ENCODE data around the gene GABBR1. TPM values are rescaled to one million over a fixed set of nuclear protein-coding genes. Genes with fewer than 3 reads are reported as not detected.

The GABBR1 gene
- total RNA-seq, 1 experiment from 2014 or later = 36.3 TPM

DNA sequence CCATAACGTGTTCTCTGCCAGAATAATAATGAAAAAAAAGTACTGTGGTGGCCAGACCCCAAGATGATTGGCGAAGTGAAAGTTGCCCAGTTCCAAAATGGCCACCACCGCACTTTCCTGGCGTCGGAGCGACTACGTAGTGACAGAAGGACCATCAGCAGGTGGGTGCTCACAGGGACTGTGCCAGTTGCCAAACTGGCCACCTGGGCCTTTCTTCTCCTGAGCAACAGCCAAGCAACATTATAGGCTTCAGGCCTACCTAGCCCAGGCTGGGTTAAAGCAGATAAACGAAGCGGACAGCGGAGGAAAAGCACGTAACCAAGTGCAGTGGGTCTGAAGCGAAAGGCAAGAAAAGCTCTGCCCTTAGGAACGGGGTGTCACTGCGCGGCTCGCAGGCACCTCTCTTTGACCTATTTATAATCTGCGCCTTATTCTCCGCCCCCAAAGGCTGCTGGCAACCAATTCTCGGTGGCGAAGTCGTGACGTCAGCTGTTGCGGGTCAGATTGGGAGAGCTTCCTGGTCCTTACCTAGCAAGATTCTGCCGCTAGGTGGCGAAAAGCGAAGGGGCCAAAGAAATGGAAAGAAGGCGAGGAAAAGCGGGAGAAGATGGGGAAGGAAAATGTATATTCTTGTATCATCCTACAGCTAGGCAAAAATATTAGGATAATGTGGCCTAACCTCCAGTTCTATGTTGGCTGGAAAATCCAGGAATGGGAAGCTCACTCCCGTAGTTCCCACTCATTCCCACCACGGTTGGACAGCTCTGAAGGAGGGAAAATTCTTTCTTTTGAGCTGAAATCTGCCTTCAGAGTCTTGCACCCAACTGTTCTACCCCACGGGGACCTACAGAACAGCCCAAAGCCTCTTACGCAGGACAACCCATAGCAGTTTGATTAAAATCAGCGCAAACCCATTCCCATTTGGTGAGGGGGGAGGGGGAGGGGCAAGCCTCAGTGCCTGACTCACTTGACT lies 17.0 kb upstream of the GABBR1 start:
- DNase-seq = peak; percentile 94 to 97
- intact Hi-C loops (cut with micrococcal nuclease; ENCODE audit: unreplicated experiment) = loop anchor here (1.0 to 10.0 kb wide), 4 partner anchors 35 to 365 kb away; no protein-coding TSS in a partner anchor
- H3K4me1 ChIP-seq (replicated peaks; ENCODE audit: insufficient read depth) = peaks cover 3% of the 10 kb centered on the region; the same call in 1 of the 2 replicates
- H3K27me3 ChIP-seq (ENCODE audit: insufficient read depth, low read depth) = no peaks in the 10 kb centered on the region
- peaks cover 4% of the 10 kb centered on the region; the same call in 1 of the 2 replicates for H3F3A ChIP-seq (ENCODE audit: insufficient read depth, low read depth)
- peak overlapping the region; percentile 92 for H3K4me2 ChIP-seq
- ChIA-PET POLR2A (ENCODE audit: unreplicated experiment) (interaction anchor here (0.5 to 0.9 kb wide), 5 partner anchors 17 to 1895 kb away, joined by 3 to 11 read pairs (median 4); partner anchors contain the start of gene GABBR1), CTCF (interaction anchor here (0.5 to 4.6 kb wide), 15 partner anchors 8 to 1441 kb away, joined by 3 to 38 read pairs (median 5); no protein-coding TSS in a partner anchor)
- H3K36me3 ChIP-seq (ENCODE audit: low read depth) = no peaks in the 10 kb centered on the region
- peak overlapping the region; percentile 81 for H3K4me3 ChIP-seq
- H3K9me2 ChIP-seq (ENCODE audit: insufficient read depth) = no peaks in the 10 kb centered on the region
- peak overlapping the region; percentile 66 for H3K27ac ChIP-seq
- no peak for TF ChIP-seq EZH2 (IDR thresholded peaks at IDR 0.05; ENCODE audit: low read depth)
- TF ChIP-seq, protein P1, sequence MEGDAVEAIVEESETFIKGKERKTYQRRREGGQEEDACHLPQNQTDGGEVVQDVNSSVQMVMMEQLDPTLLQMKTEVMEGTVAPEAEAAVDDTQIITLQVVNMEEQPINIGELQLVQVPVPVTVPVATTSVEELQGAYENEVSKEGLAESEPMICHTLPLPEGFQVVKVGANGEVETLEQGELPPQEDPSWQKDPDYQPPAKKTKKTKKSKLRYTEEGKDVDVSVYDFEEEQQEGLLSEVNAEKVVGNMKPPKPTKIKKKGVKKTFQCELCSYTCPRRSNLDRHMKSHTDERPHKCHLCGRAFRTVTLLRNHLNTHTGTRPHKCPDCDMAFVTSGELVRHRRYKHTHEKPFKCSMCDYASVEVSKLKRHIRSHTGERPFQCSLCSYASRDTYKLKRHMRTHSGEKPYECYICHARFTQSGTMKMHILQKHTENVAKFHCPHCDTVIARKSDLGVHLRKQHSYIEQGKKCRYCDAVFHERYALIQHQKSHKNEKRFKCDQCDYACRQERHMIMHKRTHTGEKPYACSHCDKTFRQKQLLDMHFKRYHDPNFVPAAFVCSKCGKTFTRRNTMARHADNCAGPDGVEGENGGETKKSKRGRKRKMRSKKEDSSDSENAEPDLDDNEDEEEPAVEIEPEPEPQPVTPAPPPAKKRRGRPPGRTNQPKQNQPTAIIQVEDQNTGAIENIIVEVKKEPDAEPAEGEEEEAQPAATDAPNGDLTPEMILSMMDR (conservative IDR thresholded peaks at IDR 0.05) = peak; percentile 89
- peak overlapping the region; percentile 94 for H2AFZ ChIP-seq
- BruUV-seq (replicated peaks) = no TSS peak
- H3K79me2 ChIP-seq (ENCODE audit: low read depth) = no peaks in the 10 kb centered on the region
- no peaks in the 10 kb centered on the region for H3K9me3 ChIP-seq (ENCODE audit: insufficient read depth, low read depth)
- no peaks in the 10 kb centered on the region for H4K20me1 ChIP-seq (ENCODE audit: insufficient read depth)

DNA sequence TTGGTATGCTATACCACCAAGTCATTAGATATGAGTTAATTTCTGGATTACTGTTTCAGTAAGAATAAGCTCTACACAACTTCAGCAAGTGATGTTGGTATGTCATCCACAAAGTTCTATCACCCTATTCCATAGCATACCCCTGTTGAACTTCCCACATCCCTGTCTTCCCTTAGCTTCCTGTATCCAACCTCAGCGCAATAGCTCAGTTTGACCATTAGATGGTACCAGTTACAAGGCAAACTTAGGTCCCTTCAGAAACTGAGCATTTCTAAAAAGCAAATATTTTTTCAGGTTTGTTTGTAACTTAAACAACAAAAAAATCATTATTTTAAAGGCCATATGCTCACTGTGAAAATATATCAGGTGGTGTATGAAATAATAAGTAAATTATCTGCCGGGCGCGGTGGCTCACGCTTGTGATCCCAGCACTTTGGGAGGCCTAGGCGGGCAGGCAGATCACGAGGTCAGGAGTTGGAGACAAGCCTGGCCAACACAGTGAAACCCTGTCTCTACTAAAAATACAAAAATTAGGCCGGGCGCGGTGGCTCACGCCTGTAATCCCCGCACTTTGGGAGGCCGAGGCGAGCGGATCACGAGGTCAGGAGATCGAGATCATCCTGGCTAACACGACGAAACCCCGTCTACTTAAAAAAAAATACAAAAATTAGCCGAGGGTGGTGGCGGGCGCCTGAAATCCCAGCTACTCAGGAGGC lies 15.1 kb upstream of the GABBR1 start:
- Histone ChIP-seq H3K79me2 (ENCODE audit: low read depth) (no peaks in the 10 kb centered on the region), H3K27ac (no peak overlapping the region), H2AFZ (no peak overlapping the region), H3K4me2 (no peak overlapping the region), H3K4me3 (no peak overlapping the region), H3K27me3 (ENCODE audit: insufficient read depth, low read depth) (no peaks in the 10 kb centered on the region), H4K20me1 (ENCODE audit: insufficient read depth) (no peaks in the 10 kb centered on the region), H3K9me2 (ENCODE audit: insufficient read depth) (no peaks in the 10 kb centered on the region), H3K9me3 (ENCODE audit: insufficient read depth, low read depth) (no peaks in the 10 kb centered on the region), H3K4me1 (replicated peaks; ENCODE audit: insufficient read depth) (peaks cover 3% of the 10 kb centered on the region; the same call in 1 of the 2 replicates), H3K36me3 (ENCODE audit: low read depth) (no peaks in the 10 kb centered on the region), H3F3A (ENCODE audit: insufficient read depth, low read depth) (peaks cover 4% of the 10 kb centered on the region; the same call in 1 of the 2 replicates)
- peak; percentile 11 to 47 for DNase-seq
- CTCF ChIA-PET = interaction anchor here (0.5 to 4.6 kb wide), 15 partner anchors 13 to 1492 kb away, joined by 3 to 38 read pairs (median 5); partner anchors contain the start of genes GABBR1 and POLR1H
- TF ChIP-seq, protein P1 (conservative IDR thresholded peaks at IDR 0.05) = peak; percentile 69
- no peak for TF ChIP-seq EZH2 (IDR thresholded peaks at IDR 0.05; ENCODE audit: low read depth)
- no TSS peak for BruUV-seq (replicated peaks)
- POLR2A ChIA-PET (ENCODE audit: unreplicated experiment) = interaction anchor here (0.6 to 0.8 kb wide), 4 partner anchors 14 to 483 kb away, joined by 3 to 6 read pairs (median 4); no protein-coding TSS in a partner anchor
- intact Hi-C loops (cut with micrococcal nuclease; ENCODE audit: unreplicated experiment) = loop anchor here (1.0 to 10.0 kb wide), 2 partner anchors 48 to 367 kb away; no protein-coding TSS in a partner anchor
